ENCODE data around the gene PRDX2. TPM values are rescaled to one million over a fixed set of nuclear protein-coding genes. Genes with fewer than 3 reads are reported as not detected.

Gene PRDX2
- total RNA-seq, 2 experiments from 2014 or later: 357 to 399 TPM

DNA sequence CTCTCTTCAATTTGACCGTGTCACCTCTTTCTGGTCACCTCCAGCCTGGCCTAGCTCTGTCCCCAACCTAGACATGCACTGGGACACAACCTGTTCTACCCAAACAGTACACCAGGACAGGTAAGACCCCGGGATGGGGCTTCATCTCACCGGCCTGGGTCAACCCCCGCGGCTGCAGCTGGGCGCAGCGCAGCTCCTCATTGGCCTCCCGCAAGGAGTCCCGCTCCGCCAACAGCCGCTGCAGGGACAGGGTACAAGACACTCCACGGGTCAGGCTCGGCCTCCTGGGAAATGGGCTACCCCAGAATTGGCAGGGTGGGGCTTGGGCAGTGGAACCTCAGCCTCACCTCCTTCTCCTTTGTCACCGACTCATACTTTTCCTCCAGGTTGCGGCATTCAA, 33.9 kb downstream of the PRDX2 start:
- ChIA-PET POLR2A (no interaction called here), CTCF (ENCODE audit: unreplicated experiment) (interaction anchor here (0.9 kb wide), 1 partner anchor 29 kb away, joined by 4 read pairs; no protein-coding TSS in a partner anchor)
- no peak overlapping the region for H3K27ac ChIP-seq (ENCODE audit: low read depth, low read length, poor library complexity, severe bottlenecking)
- no peaks in the 10 kb centered on the region for H3K4me1 ChIP-seq (ENCODE audit: insufficient read depth, low read length, poor library complexity, severe bottlenecking)
- intact Hi-C loops (cut with micrococcal nuclease; ENCODE audit: unreplicated experiment): loop anchor here (2.0 kb wide), 1 partner anchor 79 kb away; no protein-coding TSS in a partner anchor
- H3K36me3 ChIP-seq (ENCODE audit: insufficient read depth, low read length): no peaks in the 10 kb centered on the region
- H2AFZ ChIP-seq (ENCODE audit: low read length): no peak overlapping the region
- no peak for DNase-seq (ENCODE audit: low spot score)
- no peaks in the 10 kb centered on the region for H4K20me1 ChIP-seq (ENCODE audit: insufficient read depth, low read length)
- no peak overlapping the region for H3K4me3 ChIP-seq (ENCODE audit: low read depth, low read length, poor library complexity, severe bottlenecking)
- H3K9me2 ChIP-seq (ENCODE audit: insufficient read depth, low read length): no peaks in the 10 kb centered on the region
- no peaks in the 10 kb centered on the region for H3K9me3 ChIP-seq (ENCODE audit: low read length)
- no peak overlapping the region for H3K4me2 ChIP-seq (ENCODE audit: low read length)
- TF ChIP-seq, protein P1, sequence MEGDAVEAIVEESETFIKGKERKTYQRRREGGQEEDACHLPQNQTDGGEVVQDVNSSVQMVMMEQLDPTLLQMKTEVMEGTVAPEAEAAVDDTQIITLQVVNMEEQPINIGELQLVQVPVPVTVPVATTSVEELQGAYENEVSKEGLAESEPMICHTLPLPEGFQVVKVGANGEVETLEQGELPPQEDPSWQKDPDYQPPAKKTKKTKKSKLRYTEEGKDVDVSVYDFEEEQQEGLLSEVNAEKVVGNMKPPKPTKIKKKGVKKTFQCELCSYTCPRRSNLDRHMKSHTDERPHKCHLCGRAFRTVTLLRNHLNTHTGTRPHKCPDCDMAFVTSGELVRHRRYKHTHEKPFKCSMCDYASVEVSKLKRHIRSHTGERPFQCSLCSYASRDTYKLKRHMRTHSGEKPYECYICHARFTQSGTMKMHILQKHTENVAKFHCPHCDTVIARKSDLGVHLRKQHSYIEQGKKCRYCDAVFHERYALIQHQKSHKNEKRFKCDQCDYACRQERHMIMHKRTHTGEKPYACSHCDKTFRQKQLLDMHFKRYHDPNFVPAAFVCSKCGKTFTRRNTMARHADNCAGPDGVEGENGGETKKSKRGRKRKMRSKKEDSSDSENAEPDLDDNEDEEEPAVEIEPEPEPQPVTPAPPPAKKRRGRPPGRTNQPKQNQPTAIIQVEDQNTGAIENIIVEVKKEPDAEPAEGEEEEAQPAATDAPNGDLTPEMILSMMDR (conservative IDR thresholded peaks at IDR 0.05; ENCODE audit: low read length): no peak
- no peak for TF ChIP-seq EZH2phosphoT487 (IDR thresholded peaks at IDR 0.05; ENCODE audit: borderline replicate concordance, low read depth, low read length)
- no peaks in the 10 kb centered on the region for H3K79me2 ChIP-seq (ENCODE audit: insufficient read depth, low read depth, low read length)
- BruUV-seq (replicated peaks): no TSS peak

DNA sequence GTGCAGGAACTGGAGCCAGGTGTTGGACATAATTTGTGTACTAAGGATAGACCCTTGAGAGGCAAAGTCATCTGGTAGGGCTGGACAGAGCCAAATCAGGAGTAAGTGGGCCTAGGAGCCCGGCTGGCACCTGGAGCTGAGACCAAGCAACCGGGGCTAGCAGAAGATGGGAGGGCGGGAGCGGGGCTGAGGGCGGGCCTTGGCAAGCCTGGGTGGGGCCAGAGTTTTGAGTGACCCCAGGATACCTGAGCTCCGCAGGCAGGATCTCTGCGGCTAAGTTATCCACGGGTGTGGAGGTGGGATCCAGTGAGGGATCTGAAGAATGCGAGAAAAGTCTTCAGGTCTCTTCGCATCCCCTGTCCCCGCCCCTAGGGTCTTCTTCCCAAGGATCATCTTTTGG, 34.5 kb downstream of the PRDX2 start:
- BruUV-seq (replicated peaks): no TSS peak
- H3K4me3 ChIP-seq (ENCODE audit: low read depth, low read length, poor library complexity, severe bottlenecking): no peak overlapping the region
- DNase-seq (ENCODE audit: low spot score): no peak
- H3K36me3 ChIP-seq (ENCODE audit: insufficient read depth, low read length): no peaks in the 10 kb centered on the region
- no peak for TF ChIP-seq EZH2phosphoT487 (IDR thresholded peaks at IDR 0.05; ENCODE audit: borderline replicate concordance, low read depth, low read length)
- TF ChIP-seq, protein P1 (conservative IDR thresholded peaks at IDR 0.05; ENCODE audit: low read length): no peak
- no peaks in the 10 kb centered on the region for H3K79me2 ChIP-seq (ENCODE audit: insufficient read depth, low read depth, low read length)
- no peaks in the 10 kb centered on the region for H3K9me3 ChIP-seq (ENCODE audit: low read length)
- CTCF ChIA-PET (ENCODE audit: unreplicated experiment): interaction anchor here (0.9 to 1.1 kb wide), 2 partner anchors 29 to 36 kb away, joined by 4 to 7 read pairs; no protein-coding TSS in a partner anchor
- H2AFZ ChIP-seq (ENCODE audit: low read length): no peak overlapping the region
- H3K9me2 ChIP-seq (ENCODE audit: insufficient read depth, low read length): no peaks in the 10 kb centered on the region
- no peaks in the 10 kb centered on the region for H3K4me1 ChIP-seq (ENCODE audit: insufficient read depth, low read length, poor library complexity, severe bottlenecking)
- no peak overlapping the region for H3K27ac ChIP-seq (ENCODE audit: low read depth, low read length, poor library complexity, severe bottlenecking)
- H4K20me1 ChIP-seq (ENCODE audit: insufficient read depth, low read length): no peaks in the 10 kb centered on the region
- POLR2A ChIA-PET: no interaction called here
- no peak overlapping the region for H3K4me2 ChIP-seq (ENCODE audit: low read length)
- intact Hi-C loops (cut with micrococcal nuclease; ENCODE audit: unreplicated experiment): loop anchor here (2.0 kb wide), 1 partner anchor 80 kb away; no protein-coding TSS in a partner anchor

DNA sequence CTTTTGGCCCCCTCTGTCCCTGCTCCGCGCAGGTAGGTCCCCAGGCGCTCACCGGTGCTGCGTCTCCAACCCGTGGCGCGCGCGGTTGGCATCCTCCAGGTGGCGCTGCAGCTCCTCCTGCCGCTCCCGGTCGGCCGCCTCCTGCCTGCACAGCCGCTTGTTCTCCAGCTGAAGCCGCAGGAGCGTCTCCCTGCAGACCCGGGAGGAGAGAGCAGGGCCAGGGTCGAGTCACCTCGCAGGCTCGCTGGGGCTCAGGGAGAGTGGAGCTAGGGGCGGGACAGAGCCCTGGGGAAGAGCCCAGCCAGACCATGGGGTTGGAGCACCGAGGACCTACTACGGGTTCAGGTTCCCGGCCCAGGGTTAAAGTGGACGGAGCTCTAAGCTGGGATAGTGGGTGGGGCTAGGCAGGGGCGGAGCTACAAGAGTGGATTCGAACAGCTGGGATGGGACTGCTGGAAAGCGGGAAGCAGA, 35.5 kb downstream of the PRDX2 start:
- no peak overlapping the region for H2AFZ ChIP-seq (ENCODE audit: low read length)
- no peak overlapping the region for H3K27ac ChIP-seq (ENCODE audit: low read depth, low read length, poor library complexity, severe bottlenecking)
- H3K9me2 ChIP-seq (ENCODE audit: insufficient read depth, low read length): no peaks in the 10 kb centered on the region
- intact Hi-C loops (cut with micrococcal nuclease; ENCODE audit: unreplicated experiment): loop anchor here (2.0 kb wide), 1 partner anchor 81 kb away; no protein-coding TSS in a partner anchor
- CTCF ChIA-PET (ENCODE audit: unreplicated experiment): interaction anchor here (0.5 to 1.1 kb wide), 5 partner anchors 26 to 927 kb away, joined by 3 to 7 read pairs (median 3); no protein-coding TSS in a partner anchor
- no peaks in the 10 kb centered on the region for H3K36me3 ChIP-seq (ENCODE audit: insufficient read depth, low read length)
- peak overlapping the region; percentile 56 for H3K4me2 ChIP-seq (ENCODE audit: low read length)
- TF ChIP-seq, protein P1 (conservative IDR thresholded peaks at IDR 0.05; ENCODE audit: low read length): peak; percentile 87
- TF ChIP-seq EZH2phosphoT487 (IDR thresholded peaks at IDR 0.05; ENCODE audit: borderline replicate concordance, low read depth, low read length): no peak
- H3K79me2 ChIP-seq (ENCODE audit: insufficient read depth, low read depth, low read length): no peaks in the 10 kb centered on the region
- H3K4me1 ChIP-seq (ENCODE audit: insufficient read depth, low read length, poor library complexity, severe bottlenecking): no peaks in the 10 kb centered on the region
- POLR2A ChIA-PET: interaction anchor here (0.8 kb wide), 1 partner anchor 27 kb away, joined by 3 read pairs; no protein-coding TSS in a partner anchor
- no peaks in the 10 kb centered on the region for H3K9me3 ChIP-seq (ENCODE audit: low read length)
- no peaks in the 10 kb centered on the region for H4K20me1 ChIP-seq (ENCODE audit: insufficient read depth, low read length)
- H3K4me3 ChIP-seq (ENCODE audit: low read depth, low read length, poor library complexity, severe bottlenecking): peak overlapping the region; percentile 17
- DNase-seq (ENCODE audit: low spot score): peak; percentile 77
- no TSS peak for BruUV-seq (replicated peaks)
